Esophagus mucosa (tissue), 1 donor: Measurements from ENCODE around the gene PRTFDC1. TPM values are rescaled to one million over a fixed set of nuclear protein-coding genes. Genes with fewer than 3 reads are reported as not detected.
"Not testable (repeated sequence)": the region's sequence is repeated elsewhere in the genome, so short reads cannot be mapped to it uniquely, and the experiment has no call there.

ENCODE experiments used
- ATAC-seq: fragments of 200-7000 bp; cut with Tn5 transposase; one replicate; pipeline ENCODE4 v1.9.1; 2020
- total RNA-seq: library from RNA; stranded (reverse); gene quantifications from one replicate; pipeline ENCODE4 v1.2.4, GENCODE V29; 2023
- donor health status: DM: yes; HTN: yes; CAD: no.

Gene PRTFDC1
- total RNA-seq, 1 donor from 2014 or later, result 2.1 TPM

DNA sequence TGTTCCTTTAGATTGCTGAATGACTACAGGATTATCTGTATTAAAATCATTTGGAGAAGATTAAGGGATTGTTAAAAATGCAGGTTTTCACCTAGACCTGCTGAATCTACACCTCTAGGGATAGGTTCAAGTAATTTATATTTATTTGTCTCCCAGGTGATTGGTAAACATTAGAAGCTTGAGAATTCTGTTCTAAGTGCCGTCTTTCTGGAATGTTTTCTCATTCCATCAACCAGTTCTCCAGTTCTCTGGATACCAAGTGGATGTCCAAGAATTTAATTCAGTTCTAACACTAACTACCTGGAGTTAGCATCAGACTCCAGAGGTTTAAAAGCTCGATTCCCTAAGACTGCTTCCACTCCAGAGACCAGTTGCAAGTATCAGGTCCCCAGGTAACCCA is 110.9 kb downstream of the PRTFDC1 start:
- ATAC-seq, result no peak

- no peak for ATAC-seq
These were observed 111.6 kb downstream of the PRTFDC1 start for GRCh38 chr10:24840784-24841183.

DNA sequence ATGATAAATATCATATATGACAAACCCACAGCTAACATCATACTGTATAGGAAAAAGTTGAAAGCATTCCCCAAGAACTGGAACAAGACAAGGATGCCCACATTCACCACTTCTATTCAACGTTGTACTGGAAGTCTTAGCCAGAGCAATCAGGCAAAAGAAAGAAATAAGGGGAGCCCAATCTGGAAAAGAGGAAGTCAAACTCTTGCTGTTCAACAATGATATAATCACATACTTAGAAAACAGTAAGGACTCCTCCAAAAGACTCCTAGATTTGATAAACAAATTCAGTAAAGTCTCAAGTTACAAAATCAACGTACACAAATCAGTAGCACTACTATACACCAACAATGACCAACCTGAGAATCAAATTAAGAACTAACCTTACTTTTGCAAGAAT is 114.6 kb downstream of the PRTFDC1 start:
- not testable (repeated sequence) for ATAC-seq

GRCh38 chr10:24834869-24835268 is 117.5 kb downstream of the PRTFDC1 start:
- no peak for ATAC-seq

GRCh38 chr10:24826009-24826408 is 126.4 kb downstream of the PRTFDC1 start:
- ATAC-seq, result peak; percentile 63

DNA sequence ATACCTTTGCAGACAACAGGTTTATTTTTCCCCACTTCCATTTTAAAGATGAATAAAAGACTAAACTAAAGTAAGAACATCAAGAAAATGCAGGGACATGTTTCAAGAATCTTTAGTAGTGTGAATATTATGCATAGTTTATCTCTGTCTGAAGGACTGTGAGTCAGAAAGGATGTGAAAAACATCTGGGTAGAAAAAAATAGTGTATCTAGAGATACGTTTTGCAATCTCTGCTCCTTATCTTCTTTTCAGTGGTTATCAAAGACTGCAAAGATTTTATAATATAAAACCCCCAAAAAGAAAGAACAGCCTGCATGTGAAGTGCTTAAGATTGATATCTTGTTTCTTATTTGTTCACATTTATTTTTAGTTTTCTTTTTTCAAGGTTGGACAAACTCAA is 126.9 kb downstream of the PRTFDC1 start:
- ATAC-seq, result no peak

GRCh38 chr10:24824536-24824935 is 127.9 kb downstream of the PRTFDC1 start:
- ATAC-seq, result no peak

DNA sequence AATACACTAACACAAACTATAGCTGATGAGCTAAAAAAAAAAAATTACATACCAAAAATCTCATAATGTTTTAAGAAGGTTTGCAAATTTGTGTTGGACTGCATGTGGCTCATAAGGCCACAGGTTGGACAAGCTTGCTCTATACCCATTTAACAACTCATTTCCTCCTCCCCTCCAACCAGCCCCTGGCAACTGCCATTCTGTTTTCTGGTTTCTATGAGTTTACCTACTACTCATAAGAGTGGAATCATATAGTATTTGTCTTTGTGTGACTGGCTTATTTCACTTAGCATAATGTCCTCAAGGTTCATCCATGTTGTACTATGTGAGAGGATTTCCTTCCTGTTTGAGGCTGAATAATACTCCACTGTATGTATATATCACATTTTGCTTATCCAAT is 128.3 kb downstream of the PRTFDC1 start:
- ATAC-seq, result no peak

DNA sequence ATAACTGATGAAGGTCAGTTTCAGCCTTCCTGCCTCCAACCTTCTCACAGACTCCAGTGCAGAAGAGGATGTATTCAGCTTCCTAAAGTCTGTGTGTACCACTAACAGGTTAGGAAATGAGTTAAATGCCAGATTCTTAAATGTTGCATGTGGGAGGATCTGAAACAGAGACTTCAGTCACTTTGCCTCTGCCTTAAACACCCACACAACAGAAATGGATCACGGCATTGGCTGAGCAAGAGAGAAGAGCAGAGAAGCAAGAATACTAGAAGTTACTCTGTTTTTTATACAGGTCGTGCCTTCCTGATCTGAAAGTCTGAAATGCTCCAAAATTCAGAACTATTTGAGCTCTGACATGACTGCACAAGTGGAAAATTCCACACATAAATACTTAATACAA is 129.8 kb downstream of the PRTFDC1 start:
- no peak for ATAC-seq

DNA sequence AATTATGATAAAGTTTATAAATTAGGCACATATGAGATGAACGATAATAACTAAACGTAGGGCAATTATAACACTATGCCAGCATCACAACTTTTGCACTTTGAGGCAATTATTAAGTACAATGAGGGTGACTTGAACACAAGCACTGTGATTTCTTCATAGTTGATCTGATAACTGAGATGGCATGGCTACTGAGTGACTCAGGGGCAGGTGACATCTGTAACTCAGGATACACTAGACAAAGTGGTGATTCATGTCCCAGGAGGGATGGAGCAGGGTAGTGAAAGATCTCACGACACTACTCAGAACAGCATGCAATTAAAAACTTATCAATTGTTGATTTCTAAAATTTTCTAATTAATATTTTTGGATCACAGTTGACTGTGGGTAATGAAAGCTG is 130.4 kb downstream of the PRTFDC1 start:
- peak; percentile 65 for ATAC-seq

DNA sequence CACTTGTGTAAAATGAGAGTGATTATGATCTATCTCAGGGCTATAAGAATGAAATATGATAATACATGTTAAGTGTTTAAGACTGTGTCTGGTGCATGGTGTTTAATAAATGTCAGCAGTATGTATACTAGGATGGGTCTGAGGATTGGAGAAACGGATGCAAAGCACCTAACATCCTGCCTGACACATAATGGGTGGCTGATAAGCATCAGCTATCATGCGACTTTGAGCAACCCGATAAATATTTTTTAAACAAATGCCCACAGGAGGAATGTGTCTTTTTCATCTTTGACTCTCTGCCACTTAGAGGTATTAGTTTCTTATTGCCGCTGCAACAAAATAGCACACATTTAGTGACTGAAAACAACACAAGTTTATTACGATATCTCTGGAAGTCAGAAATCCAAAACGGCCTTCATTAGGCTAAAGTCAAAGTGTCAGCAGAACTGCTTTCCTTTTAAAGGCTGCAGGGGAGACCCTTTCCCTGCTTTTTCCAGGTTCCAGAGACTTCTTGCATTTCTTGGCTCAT is 135.5 kb downstream of the PRTFDC1 start:
- ATAC-seq, result no peak

DNA sequence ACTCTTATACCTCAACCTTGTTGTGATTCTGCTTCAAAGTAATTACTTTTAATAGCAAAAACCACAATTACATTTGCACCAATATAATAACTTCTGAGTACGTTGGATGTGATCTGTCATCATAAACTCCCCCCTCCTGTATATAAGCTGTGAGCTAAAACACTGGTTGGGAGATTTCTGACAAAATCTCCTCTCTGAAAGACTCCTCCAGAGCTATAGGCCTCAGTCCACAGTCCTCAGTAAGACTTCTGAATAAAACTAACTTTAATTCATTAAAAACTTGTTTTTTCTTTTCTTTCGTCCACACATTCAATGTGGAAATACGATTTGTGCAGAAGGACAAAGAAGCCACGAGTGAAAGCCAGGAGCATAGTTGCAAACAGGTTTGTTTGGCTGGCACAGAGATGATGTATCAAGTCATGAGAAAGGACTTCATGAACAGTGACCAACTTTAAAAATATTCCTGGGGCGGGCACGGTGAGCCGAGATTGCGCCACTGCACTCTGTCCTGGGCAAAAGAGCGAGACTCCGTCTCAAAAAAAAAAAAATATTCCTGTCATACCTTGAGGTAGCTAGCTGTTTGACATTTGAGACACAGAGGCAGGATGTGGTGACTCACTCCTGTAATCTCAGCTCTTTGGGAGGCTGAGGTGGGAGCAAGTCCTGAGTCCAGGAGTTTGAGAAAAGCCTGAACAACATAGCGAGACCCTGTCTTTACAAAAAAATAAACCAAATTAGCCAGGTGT is 137.7 kb downstream of the PRTFDC1 start:
- ATAC-seq, result peak; percentile 94

DNA sequence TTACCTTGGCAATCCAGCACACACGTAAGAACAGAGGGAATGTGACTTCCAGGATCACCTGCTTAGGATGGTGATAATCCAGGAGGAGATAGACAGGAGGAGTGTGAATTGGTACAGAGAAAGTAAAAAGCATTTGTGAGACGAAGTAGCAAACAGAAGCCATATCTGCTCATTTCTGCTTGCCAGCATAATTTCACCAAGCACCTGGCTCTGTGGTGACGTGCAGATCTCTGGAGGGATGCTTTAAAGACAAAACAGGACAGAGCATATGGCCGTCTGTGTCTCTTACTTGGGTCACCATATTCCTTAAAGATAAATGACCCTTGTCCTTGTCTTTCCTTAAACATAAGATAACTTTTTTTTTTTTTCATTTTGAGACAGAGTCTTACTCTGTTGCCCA is 138.6 kb downstream of the PRTFDC1 start:
- no peak for ATAC-seq

DNA sequence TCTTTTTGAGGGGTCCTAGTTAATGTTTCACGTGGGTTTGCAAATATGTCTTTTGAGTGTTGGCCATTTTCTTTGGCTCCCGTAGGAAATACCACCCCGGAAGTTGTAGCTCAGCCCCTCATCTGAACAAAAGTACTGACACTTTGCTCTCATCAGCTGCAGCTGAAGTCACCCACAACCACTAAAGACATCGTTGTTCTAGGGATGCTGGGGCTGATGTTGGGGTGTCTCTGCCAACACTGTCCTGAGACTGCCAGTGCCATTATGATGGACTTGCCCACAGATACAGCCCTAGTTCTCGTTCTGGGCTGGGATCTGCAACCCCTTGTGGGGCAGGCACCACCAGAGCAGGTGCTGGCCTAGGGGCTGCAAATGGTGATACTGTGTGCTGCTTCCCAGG is 146.1 kb downstream of the PRTFDC1 start:
- no peak for ATAC-seq

DNA sequence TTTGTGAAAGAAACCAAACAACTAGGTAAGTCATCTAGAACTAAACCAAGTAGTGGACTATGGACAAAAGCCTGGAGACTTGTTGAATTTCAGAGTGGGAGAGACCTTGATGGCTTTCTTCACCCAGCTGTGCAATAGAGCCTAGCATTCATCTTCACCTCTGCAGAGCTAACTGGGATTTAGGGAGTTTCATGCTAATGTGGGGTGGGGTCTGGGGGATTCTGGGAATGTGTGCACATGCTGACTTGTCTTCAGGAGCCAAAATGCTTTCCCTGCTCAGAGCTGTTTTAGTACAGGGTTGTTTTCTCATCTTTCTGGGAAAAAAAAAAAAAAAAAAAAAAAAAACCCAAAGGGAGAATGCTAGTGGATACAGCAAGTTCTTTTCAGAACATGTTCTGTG is 147.4 kb downstream of the PRTFDC1 start:
- ATAC-seq, result no peak

DNA sequence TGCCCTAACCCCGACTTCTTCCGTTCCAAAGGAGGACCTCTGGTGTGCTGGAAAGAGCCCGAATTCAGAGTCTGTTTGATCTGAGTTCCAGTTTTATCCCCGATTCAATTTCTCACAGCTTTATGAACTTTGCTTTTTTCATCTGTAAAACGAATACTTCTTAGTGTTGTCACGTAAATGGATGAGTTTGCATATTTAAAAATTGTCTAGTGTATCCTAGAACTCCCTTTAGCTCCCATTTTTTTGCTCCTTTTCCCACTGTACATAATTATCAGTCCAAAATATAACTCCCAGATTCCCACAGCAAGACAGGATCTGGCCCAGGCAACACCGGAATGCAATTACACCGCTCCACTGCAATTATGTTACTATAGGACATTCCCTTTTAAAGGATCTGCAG is 148.0 kb downstream of the PRTFDC1 start:
- ATAC-seq, result no peak

GRCh38 chr10:24802378-24802777 is 150.0 kb downstream of the PRTFDC1 start:
- ATAC-seq, result no peak

DNA sequence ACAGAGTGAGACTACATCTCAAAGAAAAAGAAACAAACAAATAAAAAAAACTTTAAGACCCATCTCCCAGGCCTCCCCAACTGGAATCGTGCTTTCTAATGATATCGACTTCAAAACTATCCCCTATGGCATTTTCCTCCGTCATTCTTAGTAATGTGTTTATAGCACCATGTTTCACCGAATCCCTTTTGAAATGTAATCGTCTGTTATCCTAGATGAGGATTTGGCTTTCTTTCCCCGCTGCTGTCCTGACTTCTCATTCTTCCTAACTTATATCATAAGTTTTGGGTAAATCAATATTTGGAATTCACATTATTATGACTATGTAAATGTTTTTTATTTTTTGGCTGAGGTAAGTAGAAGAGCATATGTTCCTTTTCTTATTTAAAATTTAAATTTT is 151.5 kb downstream of the PRTFDC1 start:
- no peak for ATAC-seq

Other genes with a start within 250 kb of the PRTFDC1 start
- 40.1 TPM for gene ARHGAP21, start 228.7 kb downstream of the PRTFDC1 start, total RNA-seq
- gene ENKUR, start 63.6 kb upstream of the PRTFDC1 start, total RNA-seq, result not detected
- gene THNSL1, start 64.0 kb upstream of the PRTFDC1 start, total RNA-seq, result 2.0 TPM
- gene GPR158, start 222.4 kb upstream of the PRTFDC1 start, total RNA-seq, result not detected